Stimulated activated CD8-positive, alpha-beta memory T cell treated with anti-CD3 and anti-CD28 coated beads, Interleukin-4, amount 100 ng/mL, for 48 hours (primary cell): ENCODE results near the gene TBC1D3B.
"Not testable (repeated sequence)": the region's sequence is repeated elsewhere in the genome, so short reads cannot be mapped to it uniquely, and the experiment has no call there.

Experiments
- DNase-seq: peaks from one replicate; pipeline ENCODE4 v3.0.0-alpha.2; 2020

TBC1D3B gene

DNA sequence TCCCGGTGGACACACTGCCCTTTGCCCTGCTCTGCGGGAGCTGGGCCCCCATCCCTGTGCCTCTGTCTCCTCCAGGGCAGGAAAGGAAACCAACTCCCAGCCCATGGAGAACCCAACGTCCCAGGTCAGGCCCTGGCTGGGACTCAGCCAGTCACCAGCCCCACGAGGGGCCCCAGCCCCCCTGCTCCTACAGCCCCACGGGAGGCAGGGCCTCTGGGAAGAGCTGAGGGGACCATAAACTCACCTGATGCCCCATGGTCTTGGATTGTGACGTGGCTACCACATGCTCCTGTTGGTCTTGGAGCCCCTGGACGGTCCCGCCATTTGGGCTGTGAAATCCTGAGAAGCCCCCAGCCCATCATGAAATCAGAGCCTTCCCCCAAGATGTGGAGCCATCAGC lies 7.6 kb downstream of the TBC1D3B start:
- DNase-seq: not testable (repeated sequence)

DNA sequence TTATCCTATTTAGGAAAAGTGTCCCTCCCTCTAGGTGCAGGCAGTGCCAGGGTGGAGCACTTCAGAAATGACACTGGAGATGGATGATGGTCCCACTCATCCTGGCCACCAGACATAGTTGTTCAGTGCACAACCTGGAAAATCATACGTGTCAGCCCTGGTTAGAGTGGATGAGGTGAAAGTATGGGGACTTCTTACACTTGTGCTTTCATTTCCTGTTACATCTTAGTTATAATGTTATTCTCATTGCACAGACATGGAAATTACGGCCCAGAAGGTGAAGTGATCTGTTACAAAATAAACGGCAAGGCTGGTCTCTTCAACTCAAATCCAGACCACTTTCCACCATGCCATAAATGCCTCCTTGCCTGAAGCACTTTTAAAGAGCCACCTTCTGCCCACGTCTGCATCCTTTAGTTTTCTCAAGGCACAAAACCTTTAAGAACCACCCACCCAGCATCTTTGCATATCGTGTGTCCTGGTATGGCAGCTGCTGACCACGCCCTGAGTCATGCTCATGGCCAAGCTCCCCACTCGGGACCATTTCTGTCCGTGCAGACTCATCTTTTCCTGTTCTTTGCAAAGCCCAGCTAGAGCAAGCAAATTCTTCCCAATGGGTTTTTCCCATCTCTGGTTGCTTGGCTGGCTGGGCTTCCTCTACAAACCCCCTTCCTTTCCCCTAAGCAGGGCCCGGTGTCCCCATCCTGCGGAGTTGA lies 22.4 kb downstream of the TBC1D3B start:
- no peak for DNase-seq

DNA sequence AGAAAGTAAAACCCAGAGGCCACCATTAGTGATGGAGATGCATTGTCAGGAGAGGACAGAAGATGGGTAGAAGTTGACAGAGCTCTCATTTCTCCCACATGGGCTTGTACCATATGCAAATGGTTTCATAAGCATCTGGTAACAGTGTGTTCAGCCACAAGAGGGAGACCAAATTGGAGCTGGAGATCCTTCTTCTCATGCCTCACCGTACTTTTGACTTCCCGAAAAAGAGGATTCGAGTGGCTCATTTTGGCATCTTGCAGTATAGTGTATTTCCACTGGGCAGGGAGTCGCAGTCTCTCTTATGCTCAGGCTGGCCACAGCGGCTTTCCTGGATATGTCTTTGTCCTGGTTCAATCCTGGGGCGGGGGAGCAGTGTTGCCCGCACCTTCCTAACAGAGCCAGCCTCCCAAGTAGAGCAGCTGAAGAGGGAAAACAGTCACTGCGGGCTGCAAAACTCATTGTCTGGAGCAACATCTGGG lies 23.8 kb downstream of the TBC1D3B start:
- DNase-seq: no peak

- no peak for DNase-seq
These were observed 24.4 kb downstream of the TBC1D3B start for GRCh38 chr17:36151891-36152638.

DNA sequence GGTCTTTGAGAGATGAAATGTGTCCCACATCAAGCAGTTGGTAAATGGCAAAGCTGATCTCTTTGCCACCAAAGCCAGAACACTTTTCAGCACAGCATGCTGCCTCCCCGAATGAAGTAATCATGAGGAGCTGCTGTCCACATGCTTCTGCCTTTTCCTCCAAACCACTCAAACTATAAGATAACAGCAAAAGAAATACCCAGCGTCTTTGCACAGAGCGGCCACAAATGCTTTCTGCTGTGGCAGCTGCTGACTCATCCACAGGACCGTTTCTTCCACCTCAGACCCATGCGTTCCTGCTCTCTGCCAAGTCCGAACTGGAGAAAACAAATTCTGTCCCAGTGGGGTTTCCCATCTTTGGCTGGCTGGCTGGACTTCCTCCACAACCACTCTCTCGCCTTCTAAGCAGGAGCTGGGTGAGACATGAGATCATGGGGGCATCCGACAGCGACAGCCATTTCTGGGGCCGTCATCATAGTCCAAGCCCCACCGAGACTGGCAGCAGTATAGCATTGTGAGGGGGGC lies 27.1 kb downstream of the TBC1D3B start:
- peak; percentile 27 for DNase-seq

DNA sequence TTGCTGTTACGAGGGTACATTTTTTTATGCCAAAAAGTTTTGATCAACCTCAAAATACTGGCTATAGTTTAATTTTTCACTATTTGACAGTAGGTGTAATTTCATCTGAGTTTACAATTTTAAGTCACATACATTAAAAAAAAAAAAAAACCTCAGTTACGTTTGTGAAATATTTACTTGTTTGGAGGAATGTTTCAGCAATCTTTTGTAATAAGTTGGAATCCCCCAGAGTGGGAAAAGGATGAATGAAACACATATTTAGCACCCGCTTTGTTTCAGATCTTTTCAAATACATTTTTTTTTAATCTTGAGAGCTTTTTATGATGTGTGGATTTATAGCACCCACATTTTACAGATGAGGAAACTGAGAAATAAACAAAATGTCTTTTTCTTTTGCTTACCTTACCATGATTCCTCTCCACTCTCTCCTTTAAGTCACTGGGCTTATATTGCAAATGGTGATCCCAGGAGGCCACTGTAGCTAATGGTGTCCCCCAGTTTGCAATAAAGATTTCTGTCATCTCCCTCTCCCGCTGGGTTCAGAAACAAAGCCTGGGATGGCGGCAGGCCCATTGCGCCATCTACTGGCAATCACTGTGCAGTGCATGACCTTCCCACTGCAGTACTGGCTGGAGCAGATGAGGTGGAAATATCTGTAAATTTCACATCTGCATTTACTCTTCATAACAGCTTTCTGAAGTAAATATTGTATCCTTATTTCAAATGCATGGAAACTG lies 27.7 kb downstream of the TBC1D3B start:
- peak; percentile 80 for DNase-seq

DNA sequence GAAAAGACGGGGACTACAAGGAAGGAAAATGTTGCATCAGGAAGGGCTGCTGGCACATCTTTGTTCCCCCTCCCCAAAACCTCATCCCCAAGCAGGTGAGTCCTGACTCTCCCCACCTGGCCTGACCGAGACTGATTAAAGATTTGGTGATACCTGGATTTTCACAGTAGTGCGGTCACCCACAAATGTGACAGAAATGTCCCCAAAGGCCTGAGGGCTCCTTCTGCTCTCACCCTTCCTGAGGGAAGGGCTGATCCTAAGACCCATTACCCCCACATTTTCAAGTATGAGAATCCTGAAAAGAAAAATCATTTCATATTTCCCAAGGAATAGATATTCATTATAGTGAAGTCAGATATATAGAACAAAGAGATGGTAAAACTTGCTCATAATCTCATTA lies 28.8 kb downstream of the TBC1D3B start:
- no peak for DNase-seq

- no peak for DNase-seq
These were observed 31.3 kb downstream of the TBC1D3B start for GRCh38 chr17:36144981-36145729.

- DNase-seq: no peak
These were observed 32.4 kb downstream of the TBC1D3B start for GRCh38 chr17:36144014-36144413.

GRCh38 chr17:36142806-36143205 lies 33.6 kb downstream of the TBC1D3B start:
- DNase-seq: no peak

DNA sequence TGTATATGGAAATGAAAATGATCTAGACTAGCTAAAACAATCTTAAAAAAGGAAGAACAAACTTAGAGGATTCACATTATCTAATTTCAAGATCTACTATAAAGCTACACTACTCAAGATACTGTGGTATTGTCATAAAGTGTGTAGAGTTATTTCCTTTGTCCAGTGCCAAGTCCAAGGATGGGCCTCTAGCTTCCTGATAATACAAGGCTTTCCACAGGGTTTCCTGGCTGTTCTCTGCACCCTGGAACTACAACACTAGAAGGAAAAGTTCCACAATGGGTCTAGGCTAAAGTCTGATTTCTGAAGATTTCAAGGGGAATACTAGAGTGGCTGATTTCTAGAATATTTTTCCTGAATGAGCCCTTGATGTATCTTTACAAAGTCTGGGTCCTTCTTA lies 34.2 kb downstream of the TBC1D3B start:
- DNase-seq: no peak

- DNase-seq: no peak
These were observed 40.0 kb downstream of the TBC1D3B start for GRCh38 chr17:36136439-36136838.

- no peak for DNase-seq
These were observed 40.4 kb downstream of the TBC1D3B start for GRCh38 chr17:36136036-36136435.

- DNase-seq: no peak
These were observed 41.0 kb downstream of the TBC1D3B start for GRCh38 chr17:36135465-36135864.

- DNase-seq: no peak
These were observed 42.7 kb downstream of the TBC1D3B start for GRCh38 chr17:36133602-36134236.

DNA sequence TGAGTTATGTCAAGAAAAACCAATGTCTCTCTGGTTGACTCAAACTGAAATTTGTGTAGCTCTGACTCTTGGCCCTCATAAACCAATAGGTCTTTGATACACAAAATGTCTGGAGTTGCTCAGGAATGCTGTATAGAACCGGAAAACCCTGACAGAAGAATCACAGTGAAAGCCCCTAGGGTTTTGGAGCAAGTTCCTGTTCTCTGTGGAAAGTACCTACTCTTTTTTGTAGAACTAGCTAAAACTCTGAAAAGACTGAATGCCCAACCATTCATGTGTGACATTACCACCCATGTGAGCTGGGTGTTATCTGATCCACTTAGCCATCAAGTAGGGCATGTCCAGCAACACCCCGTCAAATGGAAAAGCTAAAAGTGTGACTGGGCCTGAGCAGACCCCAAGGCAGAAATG lies 44.0 kb downstream of the TBC1D3B start:
- no peak for DNase-seq

DNA sequence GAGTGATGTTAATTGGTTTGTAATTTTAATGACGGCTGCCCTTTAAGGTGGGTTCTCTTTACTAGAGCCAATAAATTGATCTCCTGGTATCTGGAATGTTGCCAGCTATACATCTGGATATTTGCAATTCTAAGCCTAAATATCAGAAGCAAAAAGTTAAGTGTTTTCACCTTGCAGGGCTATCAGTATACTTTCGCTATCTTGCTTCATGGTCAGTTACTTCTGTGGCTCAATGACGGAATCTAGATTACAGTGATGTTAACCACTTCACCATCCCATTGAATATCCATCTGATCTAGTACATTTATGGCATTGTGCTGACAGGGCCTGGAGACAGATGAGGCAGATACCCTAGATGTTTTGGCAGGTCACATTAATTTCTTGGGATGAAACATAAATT lies 44.5 kb downstream of the TBC1D3B start:
- DNase-seq: no peak

GRCh38 chr17:36131421-36131820 lies 45.0 kb downstream of the TBC1D3B start:
- DNase-seq: no peak

DNA sequence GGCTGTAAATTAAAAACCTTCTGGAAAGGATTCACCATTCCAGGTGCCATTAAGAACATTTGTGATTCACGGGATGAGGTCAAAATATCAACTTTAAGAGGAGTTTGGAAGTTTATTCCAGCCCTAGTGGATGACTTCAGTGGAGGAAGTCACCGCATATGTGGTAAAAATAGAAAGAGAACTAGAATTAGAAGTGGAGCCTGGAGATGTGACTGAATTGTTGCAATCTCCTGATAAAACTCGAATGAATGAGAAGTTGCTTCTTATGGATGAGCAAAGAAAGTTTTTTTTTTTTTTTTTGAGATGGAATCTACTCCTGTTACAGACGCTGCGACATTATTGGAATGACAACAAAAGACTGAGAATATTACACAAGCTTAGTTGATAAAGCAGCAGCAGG lies 46.1 kb downstream of the TBC1D3B start:
- no peak for DNase-seq

DNA sequence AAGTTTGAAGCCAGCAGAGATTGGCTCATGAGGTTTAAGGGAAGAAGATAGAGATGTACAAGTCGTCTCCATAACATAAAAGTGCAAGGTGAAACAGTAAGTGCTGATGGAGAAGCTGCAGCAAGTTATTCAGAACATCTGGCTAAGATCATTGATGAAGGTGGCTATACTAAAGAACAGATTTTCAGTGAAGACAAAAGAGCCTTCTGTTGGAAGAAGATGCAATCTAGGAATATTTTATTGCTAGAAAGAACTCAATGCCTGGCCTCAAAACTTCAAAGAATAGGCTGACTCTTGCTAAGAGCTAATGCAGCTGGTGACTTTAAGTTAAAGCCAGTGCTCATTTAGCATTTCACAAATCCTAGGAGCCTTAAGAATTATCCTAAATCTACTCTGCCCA lies 46.8 kb downstream of the TBC1D3B start:
- DNase-seq: no peak

DNA sequence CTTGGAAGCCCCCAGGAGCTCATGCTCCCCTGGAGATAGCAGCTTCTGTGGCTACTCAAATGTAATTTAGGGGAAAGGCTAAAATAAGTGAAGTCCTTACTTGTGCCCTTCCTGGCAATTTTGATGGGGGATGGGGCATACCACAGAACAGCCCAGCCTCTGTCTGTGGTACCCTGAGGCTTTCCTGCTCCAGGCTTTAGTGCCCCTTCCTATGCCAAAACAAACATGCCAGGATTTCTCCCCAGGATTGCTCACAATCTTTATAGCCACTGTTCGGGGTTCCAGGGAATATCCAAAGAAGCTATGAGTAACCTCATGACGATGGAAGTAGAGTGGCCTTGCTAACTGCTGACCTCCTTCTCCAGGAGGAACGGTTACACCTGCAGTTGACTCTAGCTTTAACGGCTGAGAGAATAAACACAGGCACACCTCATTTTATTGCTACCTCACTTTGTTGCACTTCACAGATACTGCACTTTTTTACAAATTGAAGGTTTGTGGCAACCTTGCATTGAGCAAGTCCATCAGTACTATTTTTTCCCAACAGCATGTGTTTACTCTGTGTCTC lies 47.9 kb downstream of the TBC1D3B start:
- DNase-seq: no peak

GRCh38 chr17:36127911-36128310 lies 48.5 kb downstream of the TBC1D3B start:
- DNase-seq: no peak
